ENCODE results near the gene ZHX3.
"Not testable (repeated sequence)": the region's sequence is repeated elsewhere in the genome, so short reads cannot be mapped to it uniquely, and the experiment has no call there.

Gene ZHX3

DNA sequence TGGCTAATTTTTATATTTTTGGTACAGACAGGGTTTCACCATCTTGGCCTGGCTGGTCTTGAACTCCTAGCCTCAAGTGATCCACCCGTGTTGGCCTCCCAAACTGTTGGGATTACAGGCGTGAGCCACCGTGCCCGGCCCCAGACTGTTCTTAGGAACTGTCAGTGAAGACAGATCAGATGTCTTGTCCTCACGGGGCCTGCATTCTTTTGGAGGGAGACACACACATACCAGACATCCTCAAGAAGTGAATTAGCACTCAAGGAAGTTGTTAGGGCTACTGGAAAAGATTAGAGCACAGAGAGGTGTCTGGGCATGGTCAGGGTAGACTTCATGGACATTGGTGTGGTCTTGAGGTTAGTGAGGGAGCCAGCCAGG lies 12.8 kb upstream of the ZHX3 start:
- no peak for DNase-seq

DNA sequence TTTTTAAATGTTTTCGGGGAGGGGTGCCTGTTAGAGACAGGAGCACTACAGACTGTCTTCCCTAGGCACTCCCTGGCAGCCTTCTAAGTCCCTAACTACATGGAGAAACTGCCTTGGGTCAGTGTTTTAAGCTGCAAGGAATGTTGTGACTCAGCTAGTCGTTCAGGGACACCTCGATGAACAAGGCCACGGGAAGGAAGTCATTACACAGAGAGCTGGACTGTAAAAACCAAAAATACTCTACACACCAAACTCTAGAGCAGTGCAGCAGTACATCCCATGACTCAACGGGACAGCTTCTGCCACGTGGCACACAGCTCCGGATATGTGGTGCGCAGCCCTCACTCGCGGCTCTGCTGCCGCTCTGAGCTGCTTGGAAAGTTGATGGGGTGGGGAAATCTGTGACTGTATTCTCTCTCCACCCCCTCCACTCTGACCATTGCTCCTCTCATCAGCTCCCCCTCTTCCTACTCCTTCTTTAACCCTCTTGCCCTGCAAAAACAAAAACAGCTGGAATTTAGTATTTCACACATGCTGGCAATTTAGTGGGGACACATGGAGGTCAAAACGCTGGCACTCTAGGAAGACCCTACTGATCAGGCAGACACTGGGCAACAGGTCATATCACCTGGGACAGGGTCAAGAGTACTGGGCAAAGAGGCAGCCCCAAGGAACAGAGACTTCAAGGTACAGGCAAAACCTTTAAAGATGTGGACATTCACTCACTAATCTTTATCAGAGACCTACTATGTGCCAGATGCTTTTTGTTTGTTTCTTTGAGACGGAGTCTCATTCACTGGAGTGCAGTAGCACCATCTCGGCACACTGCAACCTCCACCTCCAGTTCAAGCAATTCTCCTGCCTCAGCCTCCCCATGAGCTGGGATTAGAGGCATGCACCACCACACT lies 12.2 kb upstream of the ZHX3 start:
- peak; percentile 7 to 42 (median 12) for DNase-seq

DNA sequence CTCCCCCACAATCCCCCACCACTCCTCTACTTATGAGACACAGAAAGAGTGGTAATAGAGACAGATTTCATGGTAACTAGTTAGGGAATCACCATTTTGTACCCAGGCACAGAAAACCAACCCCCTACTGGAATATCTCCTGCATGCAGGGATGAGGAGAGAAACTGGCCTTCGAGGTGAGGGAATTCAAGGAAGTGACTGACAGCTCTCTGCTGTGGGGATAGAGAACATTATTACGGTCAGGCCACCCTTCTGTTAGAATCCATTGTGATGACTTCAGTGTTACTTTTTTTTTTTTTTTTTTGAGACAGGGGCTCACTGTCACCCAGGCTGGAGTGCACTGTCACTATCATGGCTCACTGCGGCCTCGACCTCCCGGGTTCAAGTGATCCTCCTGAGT lies 9.6 kb upstream of the ZHX3 start:
- DNase-seq = no peak

DNA sequence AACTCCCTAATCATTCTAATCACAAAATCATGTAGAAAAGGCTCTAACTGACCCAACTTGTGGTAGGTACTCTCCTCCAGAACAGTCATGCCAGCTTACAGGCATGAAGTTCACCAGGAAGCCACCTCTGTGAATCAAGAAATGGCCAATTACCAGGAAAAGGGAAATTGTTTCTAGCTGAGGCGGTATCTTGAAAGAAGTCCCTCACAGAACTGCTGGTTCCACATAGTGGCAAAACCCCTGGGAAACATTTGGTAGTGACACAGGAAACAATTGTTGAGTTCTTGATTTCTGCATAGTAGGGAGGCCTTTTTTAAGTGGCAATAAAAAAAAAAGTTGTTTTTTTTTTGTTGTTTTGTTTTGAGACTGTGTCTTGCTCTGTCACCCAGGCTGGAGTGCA lies 3.4 kb upstream of the ZHX3 start:
- DNase-seq = no peak

DNA sequence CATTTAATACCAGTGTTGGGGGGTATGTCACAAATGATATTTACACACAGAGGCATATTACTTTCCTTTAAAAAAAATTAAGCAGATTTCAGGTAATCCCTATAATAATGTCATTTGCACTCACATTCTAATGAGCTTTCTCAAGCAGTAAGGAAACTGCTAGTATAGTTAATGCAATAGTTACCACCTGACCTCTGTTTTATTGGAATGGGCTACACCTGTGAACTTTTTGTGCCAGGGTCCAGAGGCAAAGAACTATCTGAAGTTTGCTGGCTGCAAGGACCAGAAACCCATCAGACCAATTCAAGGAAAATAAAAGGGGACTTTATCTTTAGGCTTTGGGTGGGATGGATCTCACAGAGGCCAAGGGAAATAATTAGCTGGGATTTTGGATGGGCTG lies 2.9 kb upstream of the ZHX3 start:
- DNase-seq = no peak

DNA sequence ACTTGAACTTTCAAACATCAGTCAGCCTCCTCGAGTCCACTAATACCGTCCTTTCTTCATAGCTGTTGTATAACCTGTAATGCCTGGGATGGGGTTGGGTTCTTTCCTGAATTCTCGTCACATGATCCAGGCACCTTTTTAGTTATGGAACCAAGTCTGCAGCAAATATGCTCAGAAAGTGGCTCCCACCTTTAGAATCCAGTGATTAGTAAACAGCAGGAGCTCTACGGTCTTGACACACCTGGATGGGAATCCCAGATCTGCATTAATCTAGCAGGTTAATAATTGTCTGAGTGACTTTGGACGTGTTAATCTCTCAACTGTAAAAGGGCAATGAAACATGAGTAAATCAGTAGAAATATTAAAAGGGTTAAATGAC lies 729 bp upstream of the ZHX3 start:
- DNase-seq = no peak

DNA sequence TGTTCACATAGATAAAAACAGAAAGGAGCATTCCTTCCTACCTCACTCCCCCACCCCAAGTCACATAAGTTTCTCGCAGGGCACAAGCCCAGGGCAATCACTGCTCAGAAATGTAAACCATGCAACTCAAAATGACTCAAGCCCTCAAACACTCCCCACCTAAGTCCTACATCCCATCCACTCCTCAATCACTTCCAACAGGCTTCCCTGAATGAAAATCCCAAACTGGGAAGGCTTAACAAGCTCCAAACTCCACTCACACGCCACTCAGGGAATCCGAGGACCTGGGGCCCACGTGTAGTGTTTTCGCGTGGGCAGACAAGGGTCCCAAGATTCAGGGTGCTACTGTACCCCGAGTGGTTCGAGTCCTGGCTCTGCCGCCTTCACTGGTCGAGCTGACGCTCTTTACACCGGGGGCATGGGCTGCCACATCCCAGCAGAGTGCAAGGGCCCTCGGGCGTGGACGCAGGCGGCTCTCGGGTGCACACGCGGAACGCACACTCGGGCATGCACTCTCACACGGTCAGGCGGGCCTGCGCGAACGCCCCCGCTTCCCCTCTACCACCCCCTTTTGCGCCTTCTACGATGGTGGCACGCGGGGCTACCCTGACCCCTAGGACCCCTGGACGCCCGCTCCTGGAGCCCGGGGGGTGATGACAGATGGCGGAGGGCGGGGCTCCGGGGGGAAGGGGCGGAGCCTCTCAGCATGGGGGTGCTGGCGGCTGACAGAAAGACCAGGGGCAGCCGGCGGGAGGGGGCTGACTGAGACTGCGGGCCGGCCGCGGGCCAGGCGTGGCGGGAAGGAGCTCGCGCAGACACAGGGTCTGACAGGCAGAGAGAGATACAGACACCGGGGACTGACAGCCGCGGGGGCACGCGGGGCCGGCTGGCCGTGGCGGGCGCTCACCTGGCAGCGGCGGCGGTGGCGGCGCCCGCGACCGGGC lies 657 bp downstream of the ZHX3 start:
- peak; percentile 52 to 79 (median 72) for DNase-seq

DNA sequence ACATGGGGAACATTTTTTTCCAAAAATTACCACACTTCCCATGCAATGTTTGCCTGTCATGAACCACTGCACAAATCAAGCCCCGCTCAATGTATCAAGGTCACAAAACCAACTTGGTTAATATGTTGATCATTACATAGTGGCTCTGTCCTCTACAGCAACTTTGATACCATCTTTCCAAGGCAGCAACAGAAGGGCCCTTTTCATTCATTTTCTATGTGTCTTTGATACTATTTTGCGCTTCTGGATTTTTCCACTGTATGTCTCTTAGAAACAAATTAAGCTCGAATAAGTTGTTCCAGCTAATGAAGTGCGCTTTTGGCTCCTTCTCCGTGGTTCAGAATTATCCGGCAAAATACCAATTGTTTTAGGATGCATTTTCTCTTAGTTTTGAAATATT lies 1.5 kb downstream of the ZHX3 start:
- DNase-seq = no peak

DNA sequence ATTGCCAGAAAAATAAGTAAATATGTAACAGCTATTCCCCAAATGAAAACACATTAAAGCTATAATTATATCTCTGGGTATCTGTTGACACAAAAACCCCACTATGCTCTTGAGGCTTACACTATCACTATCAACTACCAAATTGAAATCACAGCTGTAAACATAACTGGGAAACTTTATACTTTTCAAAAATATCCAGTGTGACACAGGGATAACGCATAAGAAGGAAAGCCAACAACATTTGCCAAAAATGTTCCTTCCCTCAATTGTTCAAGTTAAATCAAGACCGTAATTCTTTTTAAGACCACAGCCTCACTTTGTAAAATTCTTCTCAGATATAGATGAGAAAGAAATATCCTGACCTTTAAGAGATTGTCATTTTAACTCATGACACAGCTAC lies 3.1 kb downstream of the ZHX3 start:
- DNase-seq = no peak

DNA sequence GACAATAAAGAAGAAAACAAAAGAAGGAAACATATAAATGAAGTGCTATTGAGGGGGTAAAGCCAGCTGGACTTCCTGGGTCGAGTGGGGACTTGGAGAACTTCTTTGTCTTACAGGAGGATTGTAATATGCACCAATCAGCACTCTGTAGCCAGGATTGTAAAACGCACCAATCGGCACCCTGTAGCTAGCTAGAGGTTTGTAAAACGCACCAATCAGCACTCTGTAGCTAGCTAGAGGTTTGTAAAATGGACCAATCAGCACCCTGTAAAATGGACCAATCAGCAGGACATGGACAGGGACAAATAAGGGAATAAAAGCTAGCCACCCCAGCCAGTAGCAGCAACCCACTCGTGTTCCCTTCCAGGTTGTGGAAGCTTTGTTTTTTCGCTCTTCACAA lies 5.5 kb downstream of the ZHX3 start:
- not testable (repeated sequence) for DNase-seq

DNA sequence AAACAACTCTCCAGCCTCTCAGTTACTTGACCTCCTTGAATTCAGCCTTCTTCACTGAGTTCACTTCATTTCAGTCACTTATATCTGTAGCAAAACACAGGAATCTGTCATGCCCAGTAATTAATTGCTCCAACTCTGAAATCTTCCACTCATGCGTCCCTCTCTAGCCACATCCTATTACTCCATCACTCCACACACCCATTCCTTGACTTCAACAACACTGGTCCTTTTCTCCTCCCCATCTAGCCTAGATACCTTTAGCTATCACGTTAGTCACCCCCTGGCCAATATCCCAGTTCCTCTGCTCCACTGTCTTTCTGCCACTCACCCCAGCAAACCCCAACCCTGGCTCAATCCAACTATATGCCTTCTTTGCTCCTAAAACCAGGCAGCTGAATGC lies 7.7 kb downstream of the ZHX3 start:
- DNase-seq = no peak

DNA sequence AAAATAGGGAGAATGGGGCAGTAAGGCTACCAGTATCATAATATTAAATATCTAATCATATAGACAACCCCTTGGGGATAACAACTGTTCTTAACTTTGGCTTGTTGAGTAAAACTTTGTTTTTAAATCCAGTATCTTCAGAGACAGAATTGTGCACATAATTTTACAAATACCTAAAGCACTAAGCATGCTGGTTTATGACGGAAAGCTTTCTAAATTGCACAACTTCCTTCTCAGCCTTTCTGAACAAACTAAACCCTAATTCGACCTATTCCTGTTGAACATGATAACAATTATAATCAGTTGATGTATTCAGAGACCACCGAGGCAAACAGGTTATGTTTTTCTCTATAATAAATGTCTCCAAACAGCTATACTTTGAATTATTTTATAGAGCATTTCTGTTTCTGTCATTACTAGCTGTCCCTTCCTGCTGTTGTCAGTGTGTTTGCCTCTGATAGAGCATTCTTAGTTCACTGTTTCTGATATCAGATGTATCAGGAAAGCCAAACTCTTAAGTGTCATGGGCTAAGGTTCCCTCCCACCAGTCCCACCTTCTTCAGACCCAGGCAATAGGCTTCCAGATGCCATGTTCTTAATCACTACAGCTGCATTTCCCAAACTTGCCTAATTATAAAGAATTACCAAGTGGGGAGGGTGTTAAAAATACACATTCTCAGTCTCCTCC lies 8.7 kb downstream of the ZHX3 start:
- no peak for DNase-seq

DNA sequence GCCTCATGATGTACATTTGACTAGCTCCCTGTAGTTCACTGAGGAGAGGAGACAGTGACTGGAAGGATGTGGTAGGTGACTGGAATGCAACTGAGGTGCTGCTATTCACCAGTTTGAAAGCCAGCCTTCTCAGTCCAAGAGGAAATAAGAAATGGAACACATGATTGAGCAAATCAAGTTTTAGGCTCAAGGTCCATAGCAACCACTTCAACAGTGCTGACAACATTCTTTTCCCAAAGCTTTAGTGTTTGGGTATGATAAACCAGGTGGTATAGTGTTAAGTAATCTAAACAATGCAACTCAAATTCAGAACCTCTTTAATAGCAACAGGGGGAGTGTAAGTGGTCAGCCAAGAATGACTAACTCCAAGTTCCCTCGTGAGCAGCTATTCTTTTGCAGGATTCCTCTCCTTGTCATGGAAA lies 9.2 kb downstream of the ZHX3 start:
- DNase-seq = no peak

DNA sequence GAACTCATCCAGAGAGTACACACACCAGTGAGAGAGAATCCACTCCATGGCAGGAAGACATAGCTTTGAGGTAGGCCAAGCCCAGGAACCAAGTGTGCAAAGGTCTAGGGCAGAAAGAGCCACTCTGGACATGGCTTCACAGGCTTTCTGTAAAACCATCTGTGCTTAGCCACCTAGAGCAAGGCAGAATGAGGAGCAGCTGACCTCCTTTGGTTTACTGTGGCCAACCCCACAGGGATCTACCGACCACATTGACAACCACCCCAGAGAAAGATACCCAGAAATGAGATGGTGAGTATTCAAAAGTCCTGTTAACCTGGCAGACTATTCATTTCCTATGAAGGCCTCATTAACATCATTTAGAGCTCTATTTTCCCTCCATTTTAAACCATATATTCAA lies 10.5 kb downstream of the ZHX3 start:
- no peak for DNase-seq

DNA sequence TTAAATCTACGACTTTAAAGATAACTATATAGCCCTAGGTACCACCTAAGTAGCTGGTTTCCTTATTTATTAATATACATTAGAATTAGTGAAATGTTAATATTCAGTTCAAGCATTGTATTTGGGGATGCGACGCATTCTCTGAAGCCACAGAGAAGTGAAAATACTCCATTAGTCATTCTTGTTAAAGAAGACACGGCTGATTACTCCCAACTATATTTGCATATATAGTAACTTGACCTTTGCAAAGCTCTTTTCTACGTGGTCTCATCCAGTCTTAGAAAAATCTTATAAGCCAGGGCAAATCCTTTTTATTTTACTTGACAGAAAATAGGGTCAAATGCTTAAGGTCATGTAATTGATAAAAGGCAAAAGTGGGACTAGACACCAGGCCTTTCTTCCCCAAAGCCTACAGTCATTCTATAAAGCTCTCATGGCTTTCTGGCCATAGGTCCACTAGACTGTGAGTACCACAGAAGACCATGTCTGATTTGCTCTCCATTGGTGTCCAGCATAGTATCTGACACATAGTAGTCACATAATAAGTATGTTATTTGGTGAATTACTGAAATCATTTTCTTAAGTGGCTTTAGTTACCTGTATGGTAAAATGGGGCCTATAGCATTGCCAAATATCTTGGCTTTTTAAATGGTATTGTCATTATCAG lies 11.3 kb downstream of the ZHX3 start:
- DNase-seq = no peak

DNA sequence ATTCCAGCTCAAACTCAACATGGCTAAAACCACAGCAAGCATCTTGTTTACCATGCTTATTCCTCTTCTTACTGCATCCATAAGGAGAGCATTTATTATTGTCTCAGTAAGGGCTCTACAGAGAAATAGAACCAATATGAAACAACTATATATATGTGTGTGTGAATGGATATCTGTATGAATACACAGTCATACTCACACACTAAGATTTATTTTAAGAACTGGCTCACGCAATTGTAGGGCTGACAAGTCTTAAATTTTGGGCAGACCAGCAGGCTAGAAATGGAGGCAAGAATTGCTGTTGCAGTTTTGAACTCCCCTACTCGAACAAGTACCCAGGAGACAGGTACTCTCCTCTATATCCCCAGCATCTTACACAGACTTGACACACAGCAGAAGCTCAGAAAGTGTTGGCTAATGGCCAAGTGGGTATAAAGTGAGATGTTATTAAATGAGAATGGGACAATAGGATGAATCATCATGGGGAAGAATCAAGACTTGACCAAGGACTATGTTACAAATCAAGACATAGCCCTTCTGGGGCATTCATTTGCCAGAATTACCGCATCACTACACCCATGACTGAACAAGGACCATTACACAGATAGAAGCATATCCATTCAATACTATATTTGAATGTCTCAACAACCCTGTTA lies 13.0 kb downstream of the ZHX3 start:
- no peak for DNase-seq

DNA sequence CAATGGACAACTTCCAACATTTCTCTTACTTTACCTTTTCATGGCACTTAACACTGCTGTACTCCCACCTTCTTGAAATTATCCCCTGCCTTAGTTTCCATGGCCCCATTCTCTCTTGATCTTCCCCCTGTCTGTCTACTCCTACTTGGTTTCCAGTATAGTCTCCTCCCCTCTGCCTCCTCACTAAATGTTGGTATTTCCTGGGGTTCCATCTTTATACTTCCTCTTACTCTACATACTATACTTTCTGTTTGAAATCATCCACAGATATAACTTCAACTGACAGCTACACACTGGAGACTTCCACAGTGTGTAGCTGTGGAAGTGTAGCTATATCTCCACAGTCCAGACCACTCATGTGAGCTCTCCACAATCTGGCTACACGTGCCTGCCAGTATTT lies 13.5 kb downstream of the ZHX3 start:
- no peak for DNase-seq

DNA sequence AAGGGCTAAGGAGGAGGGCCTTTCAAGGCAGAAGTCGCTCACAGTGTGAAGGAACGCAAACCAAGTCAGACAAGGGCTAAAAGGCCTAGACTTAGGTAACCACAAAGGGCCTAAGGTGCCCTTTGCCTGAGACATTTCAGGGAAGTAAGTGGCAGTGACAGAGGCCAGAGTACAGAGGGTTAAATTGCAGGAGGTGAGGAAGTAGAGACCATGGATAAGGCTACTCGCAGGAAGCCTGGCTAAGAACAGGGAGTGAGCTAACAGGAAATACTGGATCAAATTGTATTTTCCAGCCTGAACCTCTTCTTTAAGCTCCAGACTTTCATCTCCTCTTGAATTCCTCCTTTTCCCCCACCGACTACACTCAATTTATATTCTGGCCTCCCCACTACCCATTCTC lies 16.6 kb downstream of the ZHX3 start:
- no peak for DNase-seq

DNA sequence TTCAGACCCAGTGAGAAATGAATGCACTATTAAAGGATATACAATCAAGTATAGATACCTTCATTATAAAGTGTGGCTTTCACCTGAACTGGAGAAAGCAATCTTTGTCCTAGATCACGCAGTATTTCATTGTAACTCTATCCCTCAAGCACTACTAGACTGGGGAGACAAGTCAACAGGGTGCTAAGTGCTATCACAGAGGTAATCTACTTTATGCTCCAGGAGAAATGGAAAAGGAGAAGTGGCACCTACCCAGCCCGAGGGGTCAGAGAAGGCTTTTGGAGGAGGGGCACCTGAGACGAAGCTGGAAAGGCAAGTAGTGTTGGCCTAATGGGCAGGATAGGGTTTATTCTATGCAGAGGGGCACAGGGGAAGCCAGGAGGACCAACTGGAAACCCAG lies 17.1 kb downstream of the ZHX3 start:
- no peak for DNase-seq

DNA sequence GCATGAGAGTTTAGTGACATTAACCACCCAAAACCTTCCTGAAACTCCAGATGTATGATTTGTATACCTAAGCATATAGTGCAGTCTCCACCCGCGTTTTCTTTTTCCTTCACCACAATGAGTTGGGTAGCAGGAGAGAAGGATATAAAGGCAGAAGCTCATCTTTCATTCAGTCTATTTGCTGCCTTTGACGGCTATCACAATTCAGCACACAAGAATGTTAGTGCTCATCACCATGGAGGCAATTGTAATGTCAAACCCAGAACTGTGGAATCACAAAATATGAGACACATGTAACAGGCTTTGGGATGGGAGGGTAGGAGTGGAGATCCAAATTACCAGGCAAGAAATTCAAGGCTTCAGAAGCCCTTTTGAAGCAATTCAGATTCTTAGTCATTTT lies 17.6 kb downstream of the ZHX3 start:
- no peak for DNase-seq

DNA sequence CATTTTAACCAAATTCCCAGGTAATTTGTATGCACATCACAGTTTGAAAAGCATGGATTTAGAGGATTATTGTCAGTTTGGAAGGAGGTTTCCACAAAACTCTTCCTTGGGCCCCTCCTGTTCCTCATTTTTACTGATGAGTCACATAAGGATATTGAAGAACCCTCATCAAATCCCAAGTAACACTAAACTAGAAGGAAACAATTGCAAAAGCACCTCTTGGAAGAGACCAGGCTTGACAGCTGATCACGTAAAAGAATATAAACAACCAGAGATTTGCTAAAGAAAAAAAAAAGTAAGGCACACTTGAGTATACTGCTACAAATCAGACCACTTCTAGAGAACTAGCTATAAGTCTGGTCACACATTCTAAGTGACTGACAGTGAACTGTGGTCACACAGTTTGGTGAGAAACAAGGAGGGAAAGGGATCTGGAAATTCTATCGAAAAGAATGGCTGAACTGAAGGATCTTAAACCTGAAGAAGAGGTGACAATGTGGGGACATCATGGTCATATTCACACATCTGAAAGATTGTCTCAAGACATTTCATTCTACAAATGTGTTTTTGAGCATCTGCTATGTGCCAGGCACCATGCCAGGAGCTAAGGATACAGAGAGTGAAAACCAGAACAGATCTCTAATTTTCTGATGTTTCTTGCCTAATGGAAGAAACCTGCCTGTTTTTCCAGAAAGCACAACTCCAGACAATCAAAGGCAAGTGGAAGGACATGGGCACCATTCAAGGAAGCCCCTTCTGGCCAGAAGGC lies 24.1 kb downstream of the ZHX3 start:
- DNase-seq = no peak
